HG03575 (cell line): ENCODE measurements around the gene SP5.
"Not testable (repeated sequence)": the region's sequence is repeated elsewhere in the genome, so short reads cannot be mapped to it uniquely, and the experiment has no call there.

Experiments used
- ATAC-seq: cut with Tn5 transposase; IDR thresholded peaks from one replicate; pipeline ENCODE4 v1.9.1; 2021; ENCODE audit not compliant: unreplicated experiment, insufficient number of reproducible peaks, low FRiP score; ENCODE audit errors: extremely low read depth

The SP5 gene

GRCh38 chr2:170733798-170734600 lies 18.9 kb downstream of the SP5 start:
- no peak for ATAC-seq

DNA sequence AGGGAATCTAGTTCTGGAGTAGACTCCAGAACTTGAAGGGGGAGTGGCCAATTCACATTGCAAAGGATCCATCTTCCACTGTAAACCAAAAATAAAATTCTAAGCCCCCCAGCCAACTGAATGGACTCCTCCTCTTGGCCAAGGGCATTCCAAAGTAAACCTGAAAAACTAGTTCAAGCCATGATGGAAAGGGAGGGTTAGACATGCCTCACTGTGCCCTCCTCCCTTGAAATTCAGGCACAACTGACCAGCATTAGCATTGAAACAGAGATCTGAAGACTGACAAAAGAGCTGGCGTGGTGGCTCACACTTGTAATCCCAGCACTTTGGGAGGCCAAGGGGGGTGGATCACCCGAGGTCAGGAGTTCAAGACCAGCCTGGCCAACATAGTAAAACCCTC lies 19.5 kb downstream of the SP5 start:
- ATAC-seq: not testable (repeated sequence)

DNA sequence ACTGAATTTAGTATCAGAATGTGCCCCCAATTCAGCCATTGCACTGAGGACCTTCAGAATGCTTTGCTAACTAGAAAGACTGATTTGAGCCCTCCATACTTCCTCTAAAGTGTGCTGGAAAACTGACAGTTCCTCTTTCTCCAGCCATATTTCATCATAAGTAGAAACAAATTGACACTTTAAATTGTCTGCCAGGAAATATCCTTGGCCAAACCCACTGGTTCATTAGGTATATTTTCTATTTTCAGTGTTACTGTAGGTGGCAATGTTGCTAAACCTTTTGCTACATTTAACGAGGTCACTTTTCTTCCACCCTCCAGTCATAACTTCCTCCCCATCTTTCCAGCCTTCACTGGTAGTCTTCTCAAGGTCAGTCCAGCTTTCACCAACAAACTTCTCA lies 21.5 kb downstream of the SP5 start:
- no peak for ATAC-seq

- no peak for ATAC-seq
Measured at GRCh38 chr2:170737406-170737805, 22.3 kb downstream of the SP5 start.

- no peak for ATAC-seq
Measured at GRCh38 chr2:170737821-170738220, 22.7 kb downstream of the SP5 start.

- ATAC-seq: no peak
Measured at GRCh38 chr2:170739048-170739447, 23.9 kb downstream of the SP5 start.

- ATAC-seq: no peak
Measured at GRCh38 chr2:170739507-170740046, 24.4 kb downstream of the SP5 start.

- no peak for ATAC-seq
Measured at GRCh38 chr2:170740660-170741059, 25.5 kb downstream of the SP5 start.

GRCh38 chr2:170742000-170742399 lies 26.9 kb downstream of the SP5 start:
- ATAC-seq: no peak

DNA sequence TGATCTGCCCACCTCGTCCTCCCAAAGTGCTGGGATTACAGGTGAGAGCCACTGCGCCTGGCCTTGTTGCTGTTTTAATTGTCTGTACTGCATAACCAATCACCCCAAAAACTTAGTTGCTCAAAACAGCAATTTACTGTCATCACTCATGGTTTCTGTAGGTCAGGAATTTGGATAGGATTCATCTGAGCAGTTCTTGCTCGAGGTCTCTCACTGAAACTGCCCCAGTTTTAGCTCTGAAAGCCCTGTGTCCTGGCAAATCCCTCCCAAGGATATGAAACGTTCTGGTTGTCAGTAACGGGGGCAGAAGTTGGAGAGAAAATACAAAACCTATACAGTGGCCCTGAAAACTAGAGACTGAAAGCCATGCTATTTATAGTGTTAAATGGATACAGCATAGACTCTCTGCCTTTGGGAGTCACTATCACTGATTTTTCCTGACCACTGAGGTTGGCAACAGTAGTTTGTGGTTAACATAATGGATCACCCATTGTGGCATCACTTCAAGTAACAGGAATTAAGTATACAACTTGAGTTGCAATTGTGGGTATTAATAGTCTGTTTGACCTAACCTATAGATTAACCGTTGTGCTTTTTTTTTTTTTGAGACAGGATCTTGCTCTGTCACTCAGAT lies 27.9 kb downstream of the SP5 start:
- ATAC-seq: no peak

DNA sequence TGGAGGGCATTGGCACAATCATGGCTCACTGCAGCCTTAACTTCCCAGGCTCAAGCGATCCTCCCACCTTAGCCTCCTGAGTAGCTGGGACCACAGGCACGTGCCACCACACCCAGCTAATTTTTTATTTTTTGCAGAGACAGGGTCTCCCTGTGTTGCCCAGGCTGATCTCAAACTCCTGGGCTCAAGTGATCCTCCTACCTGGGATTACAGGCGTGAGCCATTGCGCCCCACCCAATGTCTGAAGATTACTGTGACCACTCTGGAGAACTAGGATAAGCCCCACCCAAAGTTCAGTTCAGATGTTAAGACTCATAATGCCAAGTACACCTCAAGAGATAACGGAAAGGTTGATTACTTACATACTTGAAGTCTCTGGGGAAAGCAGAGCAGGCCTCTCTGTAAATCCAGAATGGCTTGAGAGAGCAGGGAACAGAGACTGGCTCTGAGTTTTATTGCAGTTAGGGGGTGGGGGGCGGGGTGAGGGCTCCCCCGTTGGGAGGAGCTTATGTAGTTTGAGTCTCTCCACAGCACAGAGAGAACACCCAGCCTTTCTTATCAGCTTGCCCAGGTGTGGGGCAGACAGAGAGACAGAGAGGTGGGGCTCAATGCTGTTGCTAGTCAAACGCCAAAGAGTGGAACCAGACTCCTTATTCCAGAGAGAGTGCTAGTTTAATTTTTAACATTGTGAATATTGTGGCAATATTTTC lies 28.5 kb downstream of the SP5 start:
- no peak for ATAC-seq

DNA sequence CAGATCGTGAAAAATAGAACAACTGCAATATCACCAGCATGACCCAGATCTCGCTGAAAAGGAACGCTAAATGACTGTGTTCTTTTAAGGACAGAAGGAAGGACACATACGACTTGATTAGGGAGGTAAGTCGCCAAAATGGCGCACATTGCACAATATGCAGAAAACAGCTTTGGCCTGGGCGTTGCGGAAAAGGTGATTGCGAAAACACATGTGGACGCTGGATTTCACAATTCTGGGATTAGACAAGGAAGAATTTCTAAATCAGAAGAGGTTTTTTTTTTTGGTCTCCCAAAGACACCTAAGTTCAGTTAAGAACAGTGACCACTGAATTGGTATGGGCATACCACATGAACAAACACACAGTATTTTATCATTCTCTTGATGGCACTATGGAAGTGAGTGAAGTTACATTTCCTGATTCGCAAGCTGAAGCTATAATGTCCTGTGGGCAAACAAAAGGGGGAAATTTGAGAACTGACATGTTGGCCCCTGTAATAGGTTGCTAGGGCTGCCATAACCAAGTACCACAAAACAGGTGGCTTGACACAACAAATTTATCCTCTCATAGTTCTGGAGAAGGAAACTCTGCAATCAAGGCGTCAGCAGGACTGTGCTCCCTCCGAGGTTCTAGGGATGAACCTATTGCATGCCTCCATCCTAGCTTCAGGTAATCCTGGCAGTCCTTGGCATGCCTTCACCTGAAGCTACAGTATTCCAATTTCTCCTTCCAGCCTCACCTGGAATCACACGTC lies 29.3 kb downstream of the SP5 start:
- no peak for ATAC-seq

GRCh38 chr2:170745305-170745704 lies 30.2 kb downstream of the SP5 start:
- no peak for ATAC-seq

GRCh38 chr2:170747921-170748320 lies 32.8 kb downstream of the SP5 start:
- no peak for ATAC-seq

- not testable (repeated sequence) for ATAC-seq
Measured at GRCh38 chr2:170751555-170751954, 36.4 kb downstream of the SP5 start.

GRCh38 chr2:170761572-170761971 lies 46.4 kb downstream of the SP5 start:
- ATAC-seq: no peak

DNA sequence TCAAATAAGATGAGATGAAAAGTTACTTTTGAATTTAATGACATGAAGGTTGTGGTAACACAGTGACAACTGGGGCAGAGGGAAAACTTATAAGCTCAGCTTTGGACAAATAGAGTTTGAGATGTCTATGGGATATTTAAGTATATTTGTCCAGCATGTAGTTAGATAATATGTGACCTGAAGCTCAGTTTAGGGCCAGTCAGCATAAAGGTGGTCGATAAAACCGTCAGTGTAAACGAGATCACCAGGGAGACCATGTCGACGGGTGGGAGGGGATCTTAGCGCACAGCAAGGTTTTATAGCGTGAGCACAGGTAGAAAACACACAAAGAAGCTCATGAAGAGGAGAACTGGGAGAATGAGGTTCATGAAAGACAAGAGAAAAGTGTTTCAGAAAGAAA lies 47.6 kb downstream of the SP5 start:
- no peak for ATAC-seq

- ATAC-seq: no peak
Measured at GRCh38 chr2:170763232-170763631, 48.1 kb downstream of the SP5 start.

DNA sequence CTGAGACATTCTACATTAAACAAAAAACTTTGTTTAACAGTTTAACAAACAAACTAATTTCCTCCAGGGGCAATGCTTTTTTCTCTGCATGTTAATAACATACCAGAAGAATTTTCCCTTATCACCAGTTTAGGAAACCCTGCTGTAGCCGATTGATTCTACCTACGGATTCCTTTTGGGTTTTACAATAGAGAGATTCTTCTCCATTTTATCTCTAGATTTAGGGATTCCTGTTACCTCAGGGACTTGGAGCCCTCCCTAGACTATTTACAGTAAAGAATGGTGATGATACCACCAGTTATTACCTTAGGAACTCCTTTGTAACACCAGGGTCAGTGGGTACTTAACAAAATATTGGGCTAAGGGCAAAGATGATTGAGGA lies 49.7 kb downstream of the SP5 start:
- no peak for ATAC-seq
